Uterus (tissue), 2 donors: ENCODE data around the gene BTBD6.

ENCODE experiments used
- CTCF ChIP-seq, 4 experiments: fragments of 200-600 bp in 2 of 4; fragments of 450-650 bp in 2 of 4; sonication (generic) in 2 of 4; IDR thresholded peaks; one replicate each; pipeline ENCODE4 v1.5.1; 2016 to 2019; ENCODE audit warnings: antibody characterized with exemption in 4 of 4, mild to moderate bottlenecking in 2 of 4, moderate library complexity in 1 of 4
- POLR2A ChIP-seq, 2 donors: fragments of 450-650 bp; IDR thresholded peaks; one replicate each; pipeline ENCODE4 v1.6.1; 2016; ENCODE audit warnings: antibody characterized with exemption in 2 of 2, mild to moderate bottlenecking in 1 of 2, moderate library complexity in 1 of 2

GRCh38 chr14:105208738-105209075, 39.6 kb upstream of the BTBD6 start:
- TF ChIP-seq CTCF (IDR thresholded peaks at IDR 0.05), result no peak
- TF ChIP-seq POLR2A (IDR thresholded peaks at IDR 0.05), result no peak
